ENCODE data around the gene WDR20. TPM values are rescaled to one million over a fixed set of nuclear protein-coding genes. Genes with fewer than 3 reads are reported as not detected.

Gene WDR20
- total RNA-seq, 1 experiment from 2014 or later, result 23.7 TPM

- no peaks in the 10 kb centered on the region for H3K27me3 ChIP-seq (ENCODE audit: low read length)
- peak overlapping the region; percentile 13 for H3K4me2 ChIP-seq (ENCODE audit: low read length)
- H3K4me3 ChIP-seq (ENCODE audit: low read length), result no peak overlapping the region
- H3K9me3 ChIP-seq (ENCODE audit: low read length), result no peaks in the 10 kb centered on the region
- no peaks in the 10 kb centered on the region for H4K20me1 ChIP-seq (ENCODE audit: low read length)
- ChIA-PET POLR2A (ENCODE audit: unreplicated experiment) (no interaction called here), CTCF (interaction anchor here (0.6 to 1.8 kb wide), 4 partner anchors 10 to 209 kb away, joined by 3 to 16 read pairs (median 3); no protein-coding TSS in a partner anchor)
- no peak for DNase-seq
- no peak overlapping the region for H3K9ac ChIP-seq (ENCODE audit: low read length)
- intact Hi-C loops (cut with micrococcal nuclease), result loop anchor here (1.0 to 10.0 kb wide), 4 partner anchors 33 to 219 kb away; partner anchors contain the start of gene ZNF839
- TF ChIP-seq EZH2phosphoT487 (IDR thresholded peaks at IDR 0.05; ENCODE audit: borderline replicate concordance, low read length), result no peak
- TF ChIP-seq, protein P1, sequence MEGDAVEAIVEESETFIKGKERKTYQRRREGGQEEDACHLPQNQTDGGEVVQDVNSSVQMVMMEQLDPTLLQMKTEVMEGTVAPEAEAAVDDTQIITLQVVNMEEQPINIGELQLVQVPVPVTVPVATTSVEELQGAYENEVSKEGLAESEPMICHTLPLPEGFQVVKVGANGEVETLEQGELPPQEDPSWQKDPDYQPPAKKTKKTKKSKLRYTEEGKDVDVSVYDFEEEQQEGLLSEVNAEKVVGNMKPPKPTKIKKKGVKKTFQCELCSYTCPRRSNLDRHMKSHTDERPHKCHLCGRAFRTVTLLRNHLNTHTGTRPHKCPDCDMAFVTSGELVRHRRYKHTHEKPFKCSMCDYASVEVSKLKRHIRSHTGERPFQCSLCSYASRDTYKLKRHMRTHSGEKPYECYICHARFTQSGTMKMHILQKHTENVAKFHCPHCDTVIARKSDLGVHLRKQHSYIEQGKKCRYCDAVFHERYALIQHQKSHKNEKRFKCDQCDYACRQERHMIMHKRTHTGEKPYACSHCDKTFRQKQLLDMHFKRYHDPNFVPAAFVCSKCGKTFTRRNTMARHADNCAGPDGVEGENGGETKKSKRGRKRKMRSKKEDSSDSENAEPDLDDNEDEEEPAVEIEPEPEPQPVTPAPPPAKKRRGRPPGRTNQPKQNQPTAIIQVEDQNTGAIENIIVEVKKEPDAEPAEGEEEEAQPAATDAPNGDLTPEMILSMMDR (conservative IDR thresholded peaks at IDR 0.05; ENCODE audit: low read depth, low read length), result no peak
- TF ChIP-seq EZH2 (IDR thresholded peaks at IDR 0.05; ENCODE audit: low read length, unreplicated experiment), result no peak
- H3K79me2 ChIP-seq (ENCODE audit: low read length), result no peaks in the 10 kb centered on the region
- H3F3A ChIP-seq (ENCODE audit: low read length, unreplicated experiment), result no peaks in the 10 kb centered on the region
- H2AFZ ChIP-seq (ENCODE audit: low read length), result peak overlapping the region; percentile 18; the same call in 1 of the 2 replicates
- H3K27ac ChIP-seq (ENCODE audit: low read length), result no peak overlapping the region
- no TSS peak for BruUV-seq (replicated peaks)
- peak; percentile 35 for ATAC-seq
- H3K4me1 ChIP-seq (ENCODE audit: insufficient read depth, low read length), result peaks cover 28% of the 10 kb centered on the region
- no peaks in the 10 kb centered on the region for H3K9me2 ChIP-seq (replicated peaks; ENCODE audit: low read length)
- no peaks in the 10 kb centered on the region for H3K36me3 ChIP-seq (ENCODE audit: low read depth, low read length)
Measured at GRCh38 chr14:102095871-102096568, 43.7 kb upstream of the WDR20 start.

DNA sequence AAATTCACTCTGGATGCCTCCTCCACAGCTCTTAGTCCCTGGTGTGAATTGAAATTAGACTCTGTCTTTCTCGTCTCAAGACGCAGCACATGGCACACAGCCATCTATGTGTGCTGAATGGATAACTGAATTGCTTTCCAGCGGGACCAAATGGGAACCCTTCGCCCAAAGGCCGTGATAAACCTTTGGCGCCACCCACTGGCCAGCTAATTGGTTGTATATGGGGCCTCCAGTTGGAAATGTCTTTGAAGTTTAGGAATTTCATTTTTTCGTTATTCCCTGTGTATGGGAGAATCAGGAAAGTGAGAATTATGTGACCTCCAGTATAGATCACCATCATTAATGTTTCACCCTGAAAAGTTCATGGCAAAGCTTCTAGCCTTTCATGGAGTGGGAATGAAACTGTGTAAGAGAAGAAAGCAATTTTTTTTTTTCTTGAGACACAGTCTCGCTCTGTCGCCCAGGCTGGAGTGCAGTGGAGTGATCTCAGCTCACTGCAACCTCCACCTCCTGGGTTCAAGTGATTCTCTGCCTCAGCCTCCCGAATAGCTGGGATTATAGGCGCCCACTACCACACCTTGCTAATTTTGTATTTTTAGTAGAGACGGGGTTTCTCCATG lies 43.0 kb upstream of the WDR20 start:
- H3K79me2 ChIP-seq (ENCODE audit: low read length), result no peaks in the 10 kb centered on the region
- ChIA-PET POLR2A (ENCODE audit: unreplicated experiment) (no interaction called here), CTCF (interaction anchor here (0.6 to 1.8 kb wide), 5 partner anchors 12 to 209 kb away, joined by 3 to 16 read pairs (median 4); no protein-coding TSS in a partner anchor)
- no peak overlapping the region for H3K9ac ChIP-seq (ENCODE audit: low read length)
- H3K9me2 ChIP-seq (replicated peaks; ENCODE audit: low read length), result no peaks in the 10 kb centered on the region
- H3K36me3 ChIP-seq (ENCODE audit: low read depth, low read length), result no peaks in the 10 kb centered on the region
- intact Hi-C loops (cut with micrococcal nuclease), result loop anchor here (1.0 to 10.0 kb wide), 4 partner anchors 33 to 218 kb away; partner anchors contain the start of gene ZNF839
- TF ChIP-seq EZH2phosphoT487 (IDR thresholded peaks at IDR 0.05; ENCODE audit: borderline replicate concordance, low read length) (no peak), EZH2 (IDR thresholded peaks at IDR 0.05; ENCODE audit: low read length, unreplicated experiment) (no peak)
- TF ChIP-seq, protein P1 (conservative IDR thresholded peaks at IDR 0.05; ENCODE audit: low read depth, low read length), result peak; percentile 93
- H3K4me2 ChIP-seq (ENCODE audit: low read length), result peak overlapping the region; percentile 13; the same call in 1 of the 2 replicates
- no peak overlapping the region for H3K27ac ChIP-seq (ENCODE audit: low read length)
- H3K27me3 ChIP-seq (ENCODE audit: low read length), result no peaks in the 10 kb centered on the region
- H3K4me3 ChIP-seq (ENCODE audit: low read length), result no peak overlapping the region
- H3K4me1 ChIP-seq (ENCODE audit: insufficient read depth, low read length), result peaks cover 28% of the 10 kb centered on the region
- DNase-seq (peak; percentile 85), ATAC-seq (peak; percentile 87)
- H2AFZ ChIP-seq (ENCODE audit: low read length), result peak overlapping the region; percentile 18; the same call in 1 of the 2 replicates
- no peaks in the 10 kb centered on the region for H4K20me1 ChIP-seq (ENCODE audit: low read length)
- H3F3A ChIP-seq (ENCODE audit: low read length, unreplicated experiment), result no peaks in the 10 kb centered on the region
- no peaks in the 10 kb centered on the region for H3K9me3 ChIP-seq (ENCODE audit: low read length)
- BruUV-seq (replicated peaks), result no TSS peak
